ENCODE results near the gene GDAP1L1. TPM values are rescaled to one million over a fixed set of nuclear protein-coding genes. Genes with fewer than 3 reads are reported as not detected.

The GDAP1L1 gene
- not detected in 5 replicates for total RNA-seq (2022; extraction: Qiagen RNA extraction; ENCODE audit: low read depth)

DNA sequence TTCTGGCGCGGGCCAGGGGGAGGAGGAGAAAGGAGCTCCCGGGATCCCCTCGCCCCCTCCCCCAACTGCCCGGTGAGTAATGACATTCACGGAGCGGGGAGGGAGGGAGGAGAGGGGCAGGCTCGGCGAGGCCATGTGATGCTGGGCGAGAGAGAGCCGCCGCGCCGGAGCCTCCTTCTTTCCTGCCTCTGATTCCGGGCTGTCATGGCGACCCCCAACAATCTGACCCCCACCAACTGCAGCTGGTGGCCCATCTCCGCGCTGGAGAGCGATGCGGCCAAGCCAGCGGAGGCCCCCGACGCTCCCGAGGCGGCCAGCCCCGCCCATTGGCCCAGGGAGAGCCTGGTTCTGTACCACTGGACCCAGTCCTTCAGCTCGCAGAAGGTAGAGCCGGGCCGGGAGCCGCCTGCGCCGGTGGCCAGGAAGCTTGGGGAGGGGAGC is at the start of gene GDAP1L1:
Gene GDAP1L1 (plus strand): TSS at position 178 of the 441 bp plus-strand sequence. CDS start 27 bp downstream, at position 205.

DNA sequence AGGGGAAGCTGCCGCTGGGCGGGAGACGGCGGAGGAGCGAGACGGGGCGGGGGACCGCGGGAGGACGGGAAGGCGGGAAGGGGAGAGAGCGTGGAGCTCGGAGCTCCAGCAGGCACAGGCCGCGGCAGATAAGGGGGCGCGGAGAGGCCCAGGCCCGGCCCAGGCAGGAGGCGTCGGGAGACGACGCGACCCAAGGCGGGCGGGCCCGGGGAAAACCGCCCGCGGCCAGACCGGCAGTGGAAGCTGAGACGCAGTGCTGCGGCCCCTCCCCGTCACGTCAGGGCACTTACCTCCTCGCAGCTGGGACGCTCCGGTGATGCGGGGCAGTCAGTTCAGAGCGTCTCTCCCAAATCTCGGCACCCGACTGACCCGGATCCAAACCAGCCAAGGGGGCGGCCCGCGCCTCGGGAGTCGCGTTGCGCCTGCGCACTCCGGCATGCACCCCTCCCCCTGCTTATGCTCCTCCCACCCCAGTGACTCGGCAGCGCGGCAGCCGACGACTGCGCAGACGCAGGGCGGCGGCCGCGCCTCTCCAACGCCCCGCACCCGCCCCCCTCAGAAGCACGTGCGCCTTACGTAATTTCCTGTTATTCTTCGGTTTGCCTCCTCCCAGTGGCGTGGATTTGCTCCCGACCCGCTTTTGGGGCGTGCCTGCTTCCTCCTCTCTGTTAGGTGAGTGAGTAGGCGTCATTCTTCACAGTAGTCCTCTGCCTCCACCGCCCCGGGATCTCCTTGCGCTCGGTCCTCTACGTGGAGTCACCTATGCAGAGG is 36.5 kb upstream of the GDAP1L1 start, which contains the start of gene OSER1:
Gene OSER1 (minus strand): TSS at position 366 of the 771 bp plus-strand sequence. CDS start 3,814 bp downstream, outside the sequence.

DNA sequence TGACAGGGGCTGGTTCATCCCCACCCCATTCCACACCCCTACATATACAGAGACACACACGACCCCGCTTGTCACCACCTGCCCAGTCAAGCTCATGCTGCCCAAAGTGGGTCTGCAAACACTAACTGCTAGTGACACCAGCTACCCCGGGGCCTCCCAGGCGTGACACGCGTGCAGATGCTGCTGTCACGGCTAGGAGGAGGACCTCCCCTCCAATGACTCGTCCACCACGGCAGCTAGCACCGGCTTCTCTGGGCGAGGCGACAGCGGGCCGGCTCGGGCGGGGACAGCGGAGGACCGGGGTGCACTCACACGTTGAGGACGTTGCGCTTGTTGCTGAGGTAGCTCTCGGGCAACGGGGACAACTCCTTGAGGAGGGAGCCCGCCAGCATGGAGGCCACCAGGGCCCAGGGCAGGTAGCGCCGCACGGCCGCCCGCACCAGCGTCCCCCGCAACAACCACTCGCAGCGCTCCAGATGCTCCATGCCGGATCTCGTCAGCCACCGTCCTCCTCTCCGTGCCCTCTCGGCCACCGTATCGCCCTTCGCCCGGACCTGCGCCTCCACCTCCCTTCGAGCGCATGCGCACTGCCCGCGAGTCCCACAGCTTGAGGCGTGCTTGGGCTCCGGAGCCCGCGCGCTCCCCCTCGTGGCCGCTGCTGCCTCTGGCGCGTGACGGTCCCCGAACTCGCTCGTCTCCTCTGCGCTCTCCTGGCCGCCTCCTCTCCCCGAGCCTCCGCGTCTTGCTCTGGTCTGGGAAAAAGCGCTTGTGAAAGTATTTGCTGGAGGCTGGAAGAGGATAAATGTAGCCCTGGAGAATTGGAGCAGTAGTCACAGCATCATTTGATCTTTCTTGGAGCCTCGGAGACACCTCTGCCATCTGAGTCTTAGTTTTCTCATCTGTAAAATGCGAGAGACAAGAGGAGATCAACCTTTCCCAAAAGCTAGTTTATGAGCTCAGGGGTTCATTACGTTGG is 63.8 kb downstream of the GDAP1L1 start, which contains the start of gene FITM2:
Gene FITM2 (minus strand): TSS at position 539 of the 976 bp plus-strand sequence. CDS start 54 bp downstream, at position 485.

Other genes starting within 250 kb of the GDAP1L1 start
- 2.7 to 4.2 TPM (median 2.9 TPM) in 5 replicates for gene JPH2, start 60.1 kb upstream of the GDAP1L1 start, total RNA-seq (2022; extraction: Qiagen RNA extraction; ENCODE audit: low read depth)
- gene OSER1, start 36.5 kb upstream of the GDAP1L1 start, total RNA-seq (2022; extraction: Qiagen RNA extraction; ENCODE audit: low read depth) = 47.1 to 56.8 TPM (median 52.1 TPM) in 5 replicates
- 7.2 to 9.6 TPM (median 8.5 TPM) in 5 replicates for gene FITM2, start 63.9 kb downstream of the GDAP1L1 start, total RNA-seq (2022; extraction: Qiagen RNA extraction; ENCODE audit: low read depth)
- 0.22 to 0.97 TPM (median 0.57 TPM) in 4 of 5 replicates, not detected in the other for gene R3HDML, start 89.7 kb downstream of the GDAP1L1 start, total RNA-seq (2022; extraction: Qiagen RNA extraction; ENCODE audit: low read depth)
- 11.4 to 21.3 TPM (median 16.5 TPM) in 5 replicates for gene HNF4A, start 108.4 kb downstream of the GDAP1L1 start, total RNA-seq (2022; extraction: Qiagen RNA extraction; ENCODE audit: low read depth)
- gene TTPAL, start 228.6 kb downstream of the GDAP1L1 start, total RNA-seq (2022; extraction: Qiagen RNA extraction; ENCODE audit: low read depth) = 9.9 to 15.3 TPM (median 14.6 TPM) in 5 replicates

Data from A549 treated with ZK216348 at 1 μM for 4 hours (cell line).